GM18870 (cell line): ENCODE measurements around the gene GALR2.
"Not testable (repeated sequence)": the region's sequence is repeated elsewhere in the genome, so short reads cannot be mapped to it uniquely, and the experiment has no call there.

Experiments
- ATAC-seq: cut with Tn5 transposase; IDR thresholded peaks from one replicate; pipeline ENCODE4 v1.9.1; 2021; ENCODE audit warnings: moderate library complexity; ENCODE audit not compliant: unreplicated experiment

GALR2 gene

DNA sequence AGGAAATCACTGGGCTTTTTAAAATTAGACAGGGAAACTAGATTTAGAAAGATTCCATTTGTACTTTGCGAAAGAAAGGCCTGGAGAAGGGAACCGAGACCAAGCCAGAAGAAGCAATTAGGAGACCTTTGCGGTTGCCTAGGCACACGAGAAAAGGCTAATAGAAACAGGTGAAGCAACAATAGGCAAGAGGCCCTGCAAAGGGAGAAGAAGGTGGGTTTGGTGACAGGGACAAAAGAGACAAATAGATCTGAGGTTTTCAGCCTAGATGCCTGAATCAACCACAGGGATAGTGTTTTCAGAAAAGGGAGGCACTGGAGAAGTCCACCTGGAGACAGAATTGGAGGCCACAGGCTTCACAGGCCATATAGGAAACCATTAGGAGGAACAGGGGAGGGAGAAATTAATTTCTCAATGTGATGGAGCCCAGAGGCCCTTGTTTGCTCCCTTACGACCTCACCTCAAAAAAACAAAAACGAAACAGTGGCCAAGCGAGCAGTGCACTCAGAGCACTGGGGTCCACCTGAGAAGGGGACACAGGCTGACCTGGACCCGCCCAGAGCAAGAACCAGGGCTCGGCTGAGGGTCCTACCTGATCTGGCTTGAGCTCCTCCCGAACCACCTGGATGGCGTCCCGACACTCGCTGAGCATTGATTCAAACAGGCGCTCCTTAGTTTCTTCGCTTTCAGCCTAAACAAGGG lies 24.6 kb upstream of the GALR2 start:
- no peak for ATAC-seq

GRCh38 chr17:76050538-76051467 lies 23.8 kb upstream of the GALR2 start:
- ATAC-seq, result no peak

DNA sequence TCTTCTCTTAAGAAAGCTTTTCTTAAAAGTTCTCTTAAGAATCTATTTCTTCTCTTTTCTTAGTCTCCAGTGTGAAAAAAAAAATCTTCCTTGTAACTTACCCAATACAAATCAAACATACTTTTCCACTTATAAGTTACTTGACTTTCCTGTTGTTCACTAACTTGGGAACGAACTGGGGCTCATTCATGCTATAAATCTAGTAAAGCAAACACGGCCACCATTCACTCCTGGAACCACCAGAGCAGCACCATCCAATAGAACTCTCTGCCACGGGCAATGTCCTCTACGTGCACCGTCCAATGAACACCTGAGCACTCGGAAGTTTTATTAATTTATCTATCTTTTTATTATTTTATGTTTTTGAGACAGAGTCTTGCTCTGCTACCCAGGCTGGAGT lies 23.0 kb upstream of the GALR2 start:
- no peak for ATAC-seq

- ATAC-seq, result no peak
Observed at GRCh38 chr17:76053246-76054111, 21.1 kb upstream of the GALR2 start.

GRCh38 chr17:76054112-76054476 lies 20.5 kb upstream of the GALR2 start:
- no peak for ATAC-seq

GRCh38 chr17:76056882-76057281 lies 17.7 kb upstream of the GALR2 start:
- ATAC-seq, result no peak

DNA sequence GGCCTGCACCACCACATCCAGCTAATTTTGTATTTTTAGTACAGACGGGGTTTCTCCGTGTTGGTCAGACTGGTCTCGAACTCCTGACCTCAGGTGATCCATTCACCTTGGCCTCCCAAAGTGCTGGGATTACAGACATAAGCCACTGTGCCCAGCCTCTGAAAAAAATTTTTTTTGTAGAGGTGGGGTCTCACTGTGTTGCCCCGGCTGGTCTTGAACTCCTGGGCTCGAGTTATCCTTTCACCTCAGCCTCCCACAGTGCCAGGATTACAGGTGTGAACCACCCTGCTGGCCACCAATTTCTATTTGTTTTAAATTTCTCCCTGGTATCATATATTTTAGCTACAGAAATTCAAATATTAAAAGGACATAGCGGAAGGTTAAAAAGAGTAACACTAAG lies 16.3 kb upstream of the GALR2 start:
- ATAC-seq, result not testable (repeated sequence)

DNA sequence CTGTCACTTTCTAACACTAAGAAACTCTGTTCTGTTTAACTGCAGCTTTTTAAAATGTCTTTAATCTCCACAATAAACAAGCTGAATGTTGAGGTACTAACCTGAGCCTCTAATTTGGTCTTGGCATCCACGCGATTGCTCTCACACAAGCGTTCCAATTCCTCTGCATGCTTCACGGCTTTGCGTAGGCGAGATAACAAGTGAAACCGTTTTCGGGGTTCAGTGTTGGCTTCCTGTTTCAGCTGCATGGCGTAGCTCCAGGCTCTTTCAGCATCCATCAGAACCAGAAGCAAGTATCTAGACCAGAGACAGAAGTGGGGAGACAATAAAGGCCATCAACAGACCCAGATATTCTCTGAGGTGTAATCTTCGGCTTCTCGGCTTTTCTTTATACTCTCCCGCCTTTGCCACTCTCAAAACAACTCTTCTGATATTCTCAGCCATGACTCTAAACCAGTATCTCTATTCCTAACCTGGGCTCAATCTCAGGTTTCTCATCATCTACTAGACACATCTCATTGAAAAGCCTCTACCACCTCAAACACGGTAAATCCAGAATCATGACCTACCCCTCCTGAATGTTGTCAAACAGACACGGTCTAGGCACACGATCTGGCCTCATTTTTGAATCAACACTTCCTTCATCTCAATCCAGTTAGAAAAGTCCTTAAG lies 10.6 kb upstream of the GALR2 start:
- no peak for ATAC-seq

- ATAC-seq, result no peak
Observed at GRCh38 chr17:76065775-76066174, 8.8 kb upstream of the GALR2 start.

GRCh38 chr17:76071531-76072147 lies 2.9 kb upstream of the GALR2 start:
- ATAC-seq, result no peak

DNA sequence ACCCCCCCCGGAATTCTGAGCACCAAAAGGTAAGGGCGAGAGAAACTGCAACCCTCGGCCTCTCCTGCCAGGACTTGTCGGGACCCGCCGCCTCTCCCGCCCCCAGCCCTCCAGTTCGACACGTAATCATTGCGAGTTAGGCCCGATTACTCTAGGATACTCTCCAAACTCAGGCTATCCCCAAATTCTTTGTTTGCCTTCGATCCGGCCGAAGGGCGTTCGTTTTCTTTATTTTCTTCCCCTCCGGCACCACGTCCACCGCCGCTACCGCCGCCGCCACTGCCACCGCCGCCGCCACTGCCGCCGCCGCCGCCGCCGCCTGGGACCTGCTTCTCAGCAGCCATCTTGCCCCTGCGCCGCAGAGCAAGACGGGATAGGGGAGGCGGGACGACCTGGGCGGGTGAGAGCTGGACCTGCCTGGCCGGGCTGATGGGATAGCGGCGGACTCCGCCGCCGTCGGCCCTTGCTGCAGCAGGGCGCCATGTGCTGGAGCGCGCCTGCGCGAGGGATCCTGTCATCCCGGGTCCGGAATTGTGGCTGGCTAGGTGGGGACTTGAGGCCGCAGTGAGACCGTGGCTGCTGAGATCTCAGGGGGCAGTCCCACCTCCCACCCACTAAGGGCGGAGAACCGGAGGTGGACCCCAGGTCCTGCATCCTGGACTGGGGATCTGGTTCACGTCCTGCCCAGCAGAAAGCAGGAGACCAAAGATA lies 2.3 kb upstream of the GALR2 start, which contains the start of gene SRP68:
Gene SRP68 (minus strand): TSS at position 370 of the 711 bp plus-strand sequence. CDS start 26 bp downstream, at position 344.
- ATAC-seq, result peak; percentile 57

DNA sequence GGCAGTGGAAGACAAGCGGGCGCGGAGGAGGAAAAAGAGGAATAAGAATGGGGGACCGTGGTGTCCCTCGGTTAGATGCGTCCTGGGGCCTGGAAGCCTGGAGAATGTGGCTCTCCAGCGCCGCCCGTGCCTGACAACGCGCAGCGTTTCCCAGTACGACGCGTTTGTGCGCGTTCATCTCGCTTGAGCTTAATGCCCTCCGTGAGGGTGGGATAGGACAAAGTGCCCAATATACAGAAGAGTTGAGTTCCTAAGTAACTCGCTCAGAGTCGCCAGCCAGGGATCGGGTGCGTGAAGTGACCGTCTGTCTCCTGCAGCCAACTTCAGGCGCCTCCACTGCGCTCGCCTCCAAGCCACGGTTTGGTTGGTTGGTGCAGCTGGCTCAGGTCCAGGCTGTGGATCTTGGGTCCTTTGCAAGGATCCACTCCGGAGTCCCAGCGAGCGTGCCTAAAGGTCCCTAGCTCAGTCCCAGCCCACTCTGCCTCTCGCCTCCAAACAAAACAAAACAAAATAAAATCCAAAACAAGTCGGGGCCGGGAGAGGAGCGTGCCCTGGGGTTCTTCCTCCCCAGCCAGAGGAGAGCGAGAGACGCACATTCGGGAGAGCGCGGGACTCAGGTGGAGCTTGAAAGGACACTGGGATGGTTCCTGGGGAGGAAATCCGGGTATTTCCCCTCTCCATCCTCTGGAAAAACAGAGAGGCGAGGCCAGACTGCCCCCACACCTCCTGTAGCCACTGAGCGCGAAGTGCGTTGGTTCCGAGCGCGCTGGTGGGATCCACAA lies 974 bp downstream of the GALR2 start:
- ATAC-seq, result no peak

- ATAC-seq, result no peak
Observed at GRCh38 chr17:76076146-76076764, 1.7 kb downstream of the GALR2 start.

- ATAC-seq, result no peak
Observed at GRCh38 chr17:76076765-76077583, 2.4 kb downstream of the GALR2 start.

- no peak for ATAC-seq
Observed at GRCh38 chr17:76077584-76078110, 3.1 kb downstream of the GALR2 start.

GRCh38 chr17:76078370-76078769 lies 3.8 kb downstream of the GALR2 start:
- ATAC-seq, result not testable (repeated sequence)

DNA sequence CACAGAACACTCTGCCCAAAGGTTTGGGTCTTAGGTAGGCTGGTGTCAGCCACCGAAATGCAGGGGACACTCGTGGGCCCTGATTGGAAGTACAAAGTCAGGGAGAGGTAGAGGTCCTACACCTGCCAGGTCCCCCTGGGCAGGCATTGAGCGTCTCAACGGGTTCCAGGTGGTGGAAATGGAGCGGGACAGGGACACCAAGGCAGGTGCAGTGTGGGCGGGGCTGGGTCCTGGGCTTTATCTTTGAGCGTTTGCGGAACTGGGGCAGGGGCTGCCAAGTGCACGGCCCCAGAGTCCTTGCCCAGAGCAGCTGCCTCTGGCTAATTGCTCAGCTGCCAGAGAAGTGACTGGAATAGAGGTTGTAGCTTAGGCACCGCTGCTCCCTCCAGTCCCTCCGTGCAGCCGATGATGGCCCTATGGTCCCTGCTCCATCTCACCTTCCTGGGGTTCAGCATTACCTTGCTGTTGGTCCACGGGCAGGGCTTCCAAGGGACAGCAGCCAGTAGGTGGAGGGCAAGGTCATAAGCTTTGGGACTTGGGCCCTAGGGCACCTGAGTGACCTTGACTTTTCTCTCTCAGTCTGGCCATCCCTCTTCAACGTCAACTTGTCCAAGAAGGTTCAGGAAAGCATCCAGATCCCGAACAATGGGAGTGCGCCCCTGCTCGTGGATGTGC lies 4.4 kb downstream of the GALR2 start, which contains the start of gene ZACN:
Gene ZACN (plus strand): TSS at position 323 of the 675 bp plus-strand sequence. CDS start 83 bp downstream, at position 406.
- no peak for ATAC-seq
